ENCODE data around the gene RBM33. TPM values are rescaled to one million over a fixed set of nuclear protein-coding genes. Genes with fewer than 3 reads are reported as not detected.

The RBM33 gene
- total and polyA plus RNA-seq, 2 of the 8 experiments (the other 6 are each of a cell fraction or from before 2014, with no cell fraction given) = 16.5 to 64.6 TPM

- TF ChIP-seq YY1 (IDR thresholded peaks at IDR 0.05; ENCODE audit: low read depth, low read length) (no peak), BRCA1 (IDR thresholded peaks at IDR 0.05; ENCODE audit: low read depth, low read length) (no peak), KDM1A (IDR thresholded peaks at IDR 0.05; ENCODE audit: borderline replicate concordance, low read length) (no peak)
Observed at GRCh38 chr7:155803418-155804376, 159.2 kb downstream of the RBM33 start (continued).
